ENCODE results near the gene NFASC.

Gene NFASC

GRCh38 chr1:205026181-205026580 lies 155.5 kb downstream of the NFASC start:
- Histone ChIP-seq H3K9ac (ENCODE audit: low read depth, low read length) (no peak overlapping the region), H3K36me3 (ENCODE audit: insufficient read depth, low read length) (no peaks in the 10 kb centered on the region), H3K9me3 (ENCODE audit: control insufficient read depth, insufficient read depth, low read length) (no peaks in the 10 kb centered on the region), H3K4me1 (ENCODE audit: insufficient read depth, low read length) (peaks cover 8% of the 10 kb centered on the region)

GRCh38 chr1:205028390-205028789 lies 157.7 kb downstream of the NFASC start:
- peaks cover 8% of the 10 kb centered on the region for H3K4me1 ChIP-seq (ENCODE audit: insufficient read depth, low read length)
- H3K36me3 ChIP-seq (ENCODE audit: insufficient read depth, low read length): no peaks in the 10 kb centered on the region
- no peaks in the 10 kb centered on the region for H3K9me3 ChIP-seq (ENCODE audit: control insufficient read depth, insufficient read depth, low read length)
- no peak overlapping the region for H3K9ac ChIP-seq (ENCODE audit: low read depth, low read length)

- Histone ChIP-seq H3K4me1 (ENCODE audit: insufficient read depth, low read length) (peaks cover 8% of the 10 kb centered on the region), H3K9me3 (ENCODE audit: control insufficient read depth, insufficient read depth, low read length) (no peaks in the 10 kb centered on the region), H3K36me3 (ENCODE audit: insufficient read depth, low read length) (no peaks in the 10 kb centered on the region), H3K9ac (ENCODE audit: low read depth, low read length) (no peak overlapping the region)
These were observed 158.3 kb downstream of the NFASC start for GRCh38 chr1:205028924-205029323.

GRCh38 chr1:205030241-205030640 lies 159.6 kb downstream of the NFASC start:
- Histone ChIP-seq H3K9ac (ENCODE audit: low read depth, low read length) (no peak overlapping the region), H3K4me1 (ENCODE audit: insufficient read depth, low read length) (peaks cover 8% of the 10 kb centered on the region), H3K9me3 (ENCODE audit: control insufficient read depth, insufficient read depth, low read length) (no peaks in the 10 kb centered on the region), H3K36me3 (ENCODE audit: insufficient read depth, low read length) (no peaks in the 10 kb centered on the region)

- no peaks in the 10 kb centered on the region for H3K36me3 ChIP-seq (ENCODE audit: insufficient read depth, low read length)
- H3K9me3 ChIP-seq (ENCODE audit: control insufficient read depth, insufficient read depth, low read length): no peaks in the 10 kb centered on the region
- no peak overlapping the region for H3K9ac ChIP-seq (ENCODE audit: low read depth, low read length)
- H3K4me1 ChIP-seq (ENCODE audit: insufficient read depth, low read length): peaks cover 3% of the 10 kb centered on the region
These were observed 160.2 kb downstream of the NFASC start for GRCh38 chr1:205030896-205031295.

- H3K9me3 ChIP-seq (ENCODE audit: control insufficient read depth, insufficient read depth, low read length): no peaks in the 10 kb centered on the region
- no peaks in the 10 kb centered on the region for H3K36me3 ChIP-seq (ENCODE audit: insufficient read depth, low read length)
- H3K9ac ChIP-seq (ENCODE audit: low read depth, low read length): no peak overlapping the region
- no peaks in the 10 kb centered on the region for H3K4me1 ChIP-seq (ENCODE audit: insufficient read depth, low read length)
These were observed 161.8 kb downstream of the NFASC start for GRCh38 chr1:205032508-205032907.

- Histone ChIP-seq H3K9me3 (ENCODE audit: control insufficient read depth, insufficient read depth, low read length) (no peaks in the 10 kb centered on the region), H3K9ac (ENCODE audit: low read depth, low read length) (no peak overlapping the region)
These were observed 166.9 kb downstream of the NFASC start for GRCh38 chr1:205037539-205037938.

GRCh38 chr1:205038132-205038786 lies 167.6 kb downstream of the NFASC start:
- Histone ChIP-seq H3K4me1 (ENCODE audit: insufficient read depth, low read length) (no peaks in the 10 kb centered on the region), H3K9me3 (ENCODE audit: control insufficient read depth, insufficient read depth, low read length) (no peaks in the 10 kb centered on the region), H3K9ac (ENCODE audit: low read depth, low read length) (no peak overlapping the region), H3K36me3 (ENCODE audit: insufficient read depth, low read length) (no peaks in the 10 kb centered on the region)

More at GRCh38 chr1:205037539-205037938, 166.9 kb downstream of the NFASC start:
- Histone ChIP-seq H3K36me3 (ENCODE audit: insufficient read depth, low read length) (no peaks in the 10 kb centered on the region), H3K4me1 (ENCODE audit: insufficient read depth, low read length) (no peaks in the 10 kb centered on the region)

GRCh38 chr1:205041001-205041715 lies 170.5 kb downstream of the NFASC start:
- H3K9ac ChIP-seq (ENCODE audit: low read depth, low read length): no peak overlapping the region
- H3K36me3 ChIP-seq (ENCODE audit: insufficient read depth, low read length): no peaks in the 10 kb centered on the region
- H3K9me3 ChIP-seq (ENCODE audit: control insufficient read depth, insufficient read depth, low read length): no peaks in the 10 kb centered on the region
- peaks cover 15% of the 10 kb centered on the region for H3K4me1 ChIP-seq (ENCODE audit: insufficient read depth, low read length)

GRCh38 chr1:205041998-205042910 lies 171.6 kb downstream of the NFASC start:
- Histone ChIP-seq H3K36me3 (ENCODE audit: insufficient read depth, low read length) (no peaks in the 10 kb centered on the region), H3K9me3 (ENCODE audit: control insufficient read depth, insufficient read depth, low read length) (no peaks in the 10 kb centered on the region), H3K9ac (ENCODE audit: low read depth, low read length) (no peak overlapping the region), H3K4me1 (ENCODE audit: insufficient read depth, low read length) (peaks cover 15% of the 10 kb centered on the region)

- H3K36me3 ChIP-seq (ENCODE audit: insufficient read depth, low read length): no peaks in the 10 kb centered on the region
- no peak within 1 kb of the TSS for H3K9ac ChIP-seq (ENCODE audit: low read depth, low read length)
- H3K9me3 ChIP-seq (ENCODE audit: control insufficient read depth, insufficient read depth, low read length): no peaks in the 10 kb centered on the region
- peaks cover 15% of the 10 kb centered on the region for H3K4me1 ChIP-seq (ENCODE audit: insufficient read depth, low read length)
These were observed 172.5 kb downstream of the NFASC start, which contains the start of gene CNTN2 for GRCh38 chr1:205042911-205043806. CNTN2 (plus strand) TSS chr1:205043212; CDS start chr1:205053186, 9,974 bp downstream.

GRCh38 chr1:205043866-205044265 lies 173.2 kb downstream of the NFASC start:
- Histone ChIP-seq H3K9ac (ENCODE audit: low read depth, low read length) (no peak overlapping the region), H3K4me1 (ENCODE audit: insufficient read depth, low read length) (peaks cover 15% of the 10 kb centered on the region)

GRCh38 chr1:205044741-205045140 lies 174.1 kb downstream of the NFASC start:
- Histone ChIP-seq H3K36me3 (ENCODE audit: insufficient read depth, low read length) (no peaks in the 10 kb centered on the region), H3K4me1 (ENCODE audit: insufficient read depth, low read length) (peaks cover 15% of the 10 kb centered on the region), H3K9ac (ENCODE audit: low read depth, low read length) (no peak overlapping the region), H3K9me3 (ENCODE audit: control insufficient read depth, insufficient read depth, low read length) (no peaks in the 10 kb centered on the region)

More at GRCh38 chr1:205043866-205044265, 173.2 kb downstream of the NFASC start:
- Histone ChIP-seq H3K9me3 (ENCODE audit: control insufficient read depth, insufficient read depth, low read length) (no peaks in the 10 kb centered on the region), H3K36me3 (ENCODE audit: insufficient read depth, low read length) (no peaks in the 10 kb centered on the region)
